Measurements from ENCODE around the gene NELL1.

- TF ChIP-seq HDGF (IDR thresholded peaks at IDR 0.05; ENCODE audit: borderline replicate concordance) (no peak), ZNF384 (IDR thresholded peaks at IDR 0.05) (no peak), SUZ12 (IDR thresholded peaks at IDR 0.05) (no peak), SP1 (IDR thresholded peaks at IDR 0.05) (no peak), NFRKB (IDR thresholded peaks at IDR 0.05) (no peak)
Measured at GRCh38 chr11:21561581-21561980, 892.2 kb downstream of the NELL1 start.

All from HEK293T (cell line).